ENCODE data around the gene ZFPM1.

GRCh38 chr16:88472069-88472468 is 19.0 kb downstream of the ZFPM1 start:
- TF ChIP-seq, protein P1, sequence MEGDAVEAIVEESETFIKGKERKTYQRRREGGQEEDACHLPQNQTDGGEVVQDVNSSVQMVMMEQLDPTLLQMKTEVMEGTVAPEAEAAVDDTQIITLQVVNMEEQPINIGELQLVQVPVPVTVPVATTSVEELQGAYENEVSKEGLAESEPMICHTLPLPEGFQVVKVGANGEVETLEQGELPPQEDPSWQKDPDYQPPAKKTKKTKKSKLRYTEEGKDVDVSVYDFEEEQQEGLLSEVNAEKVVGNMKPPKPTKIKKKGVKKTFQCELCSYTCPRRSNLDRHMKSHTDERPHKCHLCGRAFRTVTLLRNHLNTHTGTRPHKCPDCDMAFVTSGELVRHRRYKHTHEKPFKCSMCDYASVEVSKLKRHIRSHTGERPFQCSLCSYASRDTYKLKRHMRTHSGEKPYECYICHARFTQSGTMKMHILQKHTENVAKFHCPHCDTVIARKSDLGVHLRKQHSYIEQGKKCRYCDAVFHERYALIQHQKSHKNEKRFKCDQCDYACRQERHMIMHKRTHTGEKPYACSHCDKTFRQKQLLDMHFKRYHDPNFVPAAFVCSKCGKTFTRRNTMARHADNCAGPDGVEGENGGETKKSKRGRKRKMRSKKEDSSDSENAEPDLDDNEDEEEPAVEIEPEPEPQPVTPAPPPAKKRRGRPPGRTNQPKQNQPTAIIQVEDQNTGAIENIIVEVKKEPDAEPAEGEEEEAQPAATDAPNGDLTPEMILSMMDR (IDR thresholded peaks at IDR 0.05 in 2 of 3, conservative IDR thresholded peaks at IDR 0.05 in 1 of 3; ENCODE audit: borderline replicate concordance in 1 of 3, insufficient read depth in 1 of 3, low read depth in 2 of 3, low read length in 2 of 3), result no peak
- TF ChIP-seq RAD21 (IDR thresholded peaks at IDR 0.05; ENCODE audit: low read depth) (no peak), EZH2 (IDR thresholded peaks at IDR 0.05) (no peak), EZH2phosphoT487 (IDR thresholded peaks at IDR 0.05; ENCODE audit: borderline replicate concordance) (no peak), POLR2A (IDR thresholded peaks at IDR 0.05; ENCODE audit: borderline replicate concordance, extremely low read depth, insufficient read depth, insufficient read length) (no peak), CEBPB (IDR thresholded peaks at IDR 0.05; ENCODE audit: low read depth) (no peak), SRF (IDR thresholded peaks at IDR 0.05; ENCODE audit: low read depth) (no peak), ATF3 (IDR thresholded peaks at IDR 0.05) (no peak), YY1 (IDR thresholded peaks at IDR 0.05; ENCODE audit: extremely low read depth, insufficient replicate concordance, low read depth, low read length) (no peak), MAX (IDR thresholded peaks at IDR 0.05) (no peak), TCF7L2 (IDR thresholded peaks at IDR 0.05; ENCODE audit: borderline replicate concordance, extremely low read depth, insufficient read depth, insufficient read length) (no peak), POLR2AphosphoS5 (IDR thresholded peaks at IDR 0.05; ENCODE audit: low read depth, low read length) (no peak), JUND (IDR thresholded peaks at IDR 0.05) (no peak)

All from HCT116 (cell line).